Measurements from ENCODE around the gene CALD1.

DNA sequence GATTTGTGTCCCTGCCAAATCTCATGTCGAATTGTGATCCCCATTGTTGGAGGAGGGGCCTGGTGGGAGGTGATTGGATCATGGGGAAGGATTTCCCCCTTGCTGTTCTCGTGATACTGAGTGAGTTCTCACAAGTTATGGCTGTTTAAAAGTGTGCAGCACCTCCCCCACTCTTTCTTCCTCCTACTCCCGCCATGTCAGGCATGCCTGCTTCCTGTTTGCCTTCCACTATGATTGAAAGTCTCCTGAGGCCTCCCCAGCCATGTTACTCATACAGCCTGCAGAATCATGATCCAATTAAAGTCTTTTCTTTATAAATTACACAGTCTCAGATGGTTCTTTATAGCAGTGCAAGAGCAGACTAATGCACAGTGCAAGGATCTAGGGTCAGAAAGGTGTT lies 75.4 kb downstream of the CALD1 start:
- TF ChIP-seq, protein P1, sequence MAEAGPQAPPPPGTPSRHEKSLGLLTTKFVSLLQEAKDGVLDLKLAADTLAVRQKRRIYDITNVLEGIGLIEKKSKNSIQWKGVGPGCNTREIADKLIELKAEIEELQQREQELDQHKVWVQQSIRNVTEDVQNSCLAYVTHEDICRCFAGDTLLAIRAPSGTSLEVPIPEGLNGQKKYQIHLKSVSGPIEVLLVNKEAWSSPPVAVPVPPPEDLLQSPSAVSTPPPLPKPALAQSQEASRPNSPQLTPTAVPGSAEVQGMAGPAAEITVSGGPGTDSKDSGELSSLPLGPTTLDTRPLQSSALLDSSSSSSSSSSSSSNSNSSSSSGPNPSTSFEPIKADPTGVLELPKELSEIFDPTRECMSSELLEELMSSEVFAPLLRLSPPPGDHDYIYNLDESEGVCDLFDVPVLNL (CRISPR knock-in tag; IDR thresholded peaks at IDR 0.05; ENCODE audit: borderline replicate concordance, low read depth): no peak
- TF ChIP-seq, protein P2, sequence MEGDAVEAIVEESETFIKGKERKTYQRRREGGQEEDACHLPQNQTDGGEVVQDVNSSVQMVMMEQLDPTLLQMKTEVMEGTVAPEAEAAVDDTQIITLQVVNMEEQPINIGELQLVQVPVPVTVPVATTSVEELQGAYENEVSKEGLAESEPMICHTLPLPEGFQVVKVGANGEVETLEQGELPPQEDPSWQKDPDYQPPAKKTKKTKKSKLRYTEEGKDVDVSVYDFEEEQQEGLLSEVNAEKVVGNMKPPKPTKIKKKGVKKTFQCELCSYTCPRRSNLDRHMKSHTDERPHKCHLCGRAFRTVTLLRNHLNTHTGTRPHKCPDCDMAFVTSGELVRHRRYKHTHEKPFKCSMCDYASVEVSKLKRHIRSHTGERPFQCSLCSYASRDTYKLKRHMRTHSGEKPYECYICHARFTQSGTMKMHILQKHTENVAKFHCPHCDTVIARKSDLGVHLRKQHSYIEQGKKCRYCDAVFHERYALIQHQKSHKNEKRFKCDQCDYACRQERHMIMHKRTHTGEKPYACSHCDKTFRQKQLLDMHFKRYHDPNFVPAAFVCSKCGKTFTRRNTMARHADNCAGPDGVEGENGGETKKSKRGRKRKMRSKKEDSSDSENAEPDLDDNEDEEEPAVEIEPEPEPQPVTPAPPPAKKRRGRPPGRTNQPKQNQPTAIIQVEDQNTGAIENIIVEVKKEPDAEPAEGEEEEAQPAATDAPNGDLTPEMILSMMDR (IDR thresholded peaks at IDR 0.05): no peak
- TF ChIP-seq RELA (CRISPR knock-in tag; IDR thresholded peaks at IDR 0.05; ENCODE audit: borderline replicate concordance) (no peak), EMX1 (CRISPR knock-in tag; IDR thresholded peaks at IDR 0.05) (no peak), FOXK1 (CRISPR knock-in tag; IDR thresholded peaks at IDR 0.05) (no peak), NR3C1 (CRISPR knock-in tag; conservative IDR thresholded peaks at IDR 0.05; ENCODE audit: low read depth) (no peak), ZNF232 (CRISPR knock-in tag; IDR thresholded peaks at IDR 0.05) (no peak), CREB1 (CRISPR knock-in tag; IDR thresholded peaks at IDR 0.05) (no peak), NR2C2 (CRISPR knock-in tag; IDR thresholded peaks at IDR 0.05) (no peak)
- TF ChIP-seq, protein P3, sequence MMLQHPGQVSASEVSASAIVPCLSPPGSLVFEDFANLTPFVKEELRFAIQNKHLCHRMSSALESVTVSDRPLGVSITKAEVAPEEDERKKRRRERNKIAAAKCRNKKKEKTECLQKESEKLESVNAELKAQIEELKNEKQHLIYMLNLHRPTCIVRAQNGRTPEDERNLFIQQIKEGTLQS (CRISPR knock-in tag; conservative IDR thresholded peaks at IDR 0.05): no peak
- TF ChIP-seq, protein P4, sequence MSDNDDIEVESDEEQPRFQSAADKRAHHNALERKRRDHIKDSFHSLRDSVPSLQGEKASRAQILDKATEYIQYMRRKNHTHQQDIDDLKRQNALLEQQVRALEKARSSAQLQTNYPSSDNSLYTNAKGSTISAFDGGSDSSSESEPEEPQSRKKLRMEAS (CRISPR knock-in tag; IDR thresholded peaks at IDR 0.05): no peak
- TF ChIP-seq, protein P5, sequence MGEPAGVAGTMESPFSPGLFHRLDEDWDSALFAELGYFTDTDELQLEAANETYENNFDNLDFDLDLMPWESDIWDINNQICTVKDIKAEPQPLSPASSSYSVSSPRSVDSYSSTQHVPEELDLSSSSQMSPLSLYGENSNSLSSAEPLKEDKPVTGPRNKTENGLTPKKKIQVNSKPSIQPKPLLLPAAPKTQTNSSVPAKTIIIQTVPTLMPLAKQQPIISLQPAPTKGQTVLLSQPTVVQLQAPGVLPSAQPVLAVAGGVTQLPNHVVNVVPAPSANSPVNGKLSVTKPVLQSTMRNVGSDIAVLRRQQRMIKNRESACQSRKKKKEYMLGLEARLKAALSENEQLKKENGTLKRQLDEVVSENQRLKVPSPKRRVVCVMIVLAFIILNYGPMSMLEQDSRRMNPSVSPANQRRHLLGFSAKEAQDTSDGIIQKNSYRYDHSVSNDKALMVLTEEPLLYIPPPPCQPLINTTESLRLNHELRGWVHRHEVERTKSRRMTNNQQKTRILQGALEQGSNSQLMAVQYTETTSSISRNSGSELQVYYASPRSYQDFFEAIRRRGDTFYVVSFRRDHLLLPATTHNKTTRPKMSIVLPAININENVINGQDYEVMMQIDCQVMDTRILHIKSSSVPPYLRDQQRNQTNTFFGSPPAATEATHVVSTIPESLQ (CRISPR knock-in tag; IDR thresholded peaks at IDR 0.05): no peak

Data from WTC11 (cell line).